NCI-H2081 (cell line): ENCODE measurements around the gene RNF125.
"Not testable (repeated sequence)": the region's sequence is repeated elsewhere in the genome, so short reads cannot be mapped to it uniquely, and the experiment has no call there.

Source experiments
- DNase-seq, 2 experiments: peaks; one replicate each; lab custom pipeline; 2025; lab: John Stamatoyannopoulos, UW

The RNF125 gene

DNA sequence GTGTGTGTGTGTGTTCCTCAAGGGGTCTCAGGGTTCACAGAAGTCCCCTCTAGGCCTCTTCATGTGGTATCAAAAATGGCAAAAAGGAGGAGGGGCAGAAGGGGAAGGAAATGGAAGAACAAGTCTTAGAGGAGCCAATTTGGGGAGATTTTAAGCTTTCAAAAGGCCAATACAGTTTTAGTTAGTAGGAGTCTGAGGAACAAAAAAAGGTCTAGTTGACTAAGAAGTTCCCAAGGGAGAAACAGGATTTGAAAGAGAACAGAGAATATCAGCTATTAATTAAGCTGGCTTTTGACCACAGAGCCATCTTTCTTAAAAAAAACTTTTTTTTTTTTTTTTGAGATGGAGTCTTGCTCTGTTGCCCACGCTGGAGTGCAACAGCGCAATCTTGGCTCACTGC, 7.1 kb downstream of the RNF125 start:
- no peak for DNase-seq

DNA sequence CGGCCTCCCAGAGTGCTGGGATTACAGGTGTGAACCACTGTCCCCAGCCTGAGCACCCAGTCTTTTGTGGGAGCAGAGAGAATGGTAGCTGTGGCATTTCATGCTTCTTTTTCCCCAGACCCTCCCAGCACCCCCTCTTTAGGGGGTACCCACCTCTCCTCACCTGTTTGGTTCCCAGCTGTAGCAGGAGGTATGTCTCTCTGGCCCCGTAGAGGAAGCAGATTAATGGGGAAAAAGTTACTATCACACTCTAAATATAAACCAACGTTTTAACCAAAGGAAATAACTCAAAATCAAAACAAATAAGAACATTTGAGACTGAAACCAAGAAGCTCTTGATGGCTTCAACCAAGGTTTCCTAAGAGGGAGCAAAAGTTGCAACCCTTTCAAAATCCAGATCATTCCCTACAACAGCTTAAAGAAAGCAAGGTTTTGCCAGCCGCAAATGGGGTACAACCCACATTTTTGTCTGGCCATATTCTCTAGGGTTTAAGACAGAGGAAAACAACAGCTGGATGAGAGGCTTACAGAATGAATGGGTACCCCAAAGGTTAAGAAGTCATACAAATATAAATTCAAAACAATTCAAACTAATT, 8.0 kb downstream of the RNF125 start:
- DNase-seq = no peak

- no peak for DNase-seq
Measured at GRCh38 chr18:32029558-32029957, 10.9 kb downstream of the RNF125 start.

DNA sequence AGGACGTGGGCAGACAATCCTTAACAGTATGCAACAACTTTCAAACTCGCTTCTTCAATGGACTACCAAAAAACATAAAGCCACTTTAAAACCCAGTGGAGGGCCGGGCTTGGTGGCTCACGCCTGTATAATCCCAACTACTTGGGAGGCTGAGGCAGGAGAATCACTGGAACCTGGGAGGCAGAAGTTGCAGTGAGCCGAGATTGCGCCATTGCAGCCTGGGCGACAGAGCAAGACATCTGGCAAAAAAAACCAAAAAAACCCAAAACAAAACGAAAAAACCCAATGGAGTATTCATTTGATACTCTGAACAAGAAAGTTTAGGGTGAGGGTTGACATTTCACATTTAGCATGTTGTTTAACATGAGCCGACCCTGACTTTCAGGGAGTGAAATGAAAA, 14.0 kb downstream of the RNF125 start:
- no peak for DNase-seq

GRCh38 chr18:32036506-32037180, 18.0 kb downstream of the RNF125 start:
- DNase-seq = no peak

DNA sequence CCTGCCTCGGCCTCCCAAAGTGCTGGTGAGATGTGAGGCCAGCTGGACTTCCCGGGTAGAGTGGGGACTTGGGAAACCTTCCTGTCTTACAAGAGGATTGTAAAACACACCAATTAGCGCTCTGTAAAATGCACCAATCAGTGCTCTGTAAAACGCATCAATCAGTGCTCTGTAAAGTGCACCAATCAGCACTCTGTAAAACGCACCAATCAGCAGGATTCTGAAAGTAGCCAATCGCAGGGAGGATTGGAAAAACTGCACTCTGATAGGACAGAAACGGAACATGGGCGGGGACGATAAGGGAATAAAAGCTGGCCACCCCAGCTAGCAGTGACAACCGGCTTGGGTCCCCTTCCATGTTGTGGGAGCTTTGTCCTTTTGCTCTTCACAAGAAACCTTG, 19.0 kb downstream of the RNF125 start:
- no peak for DNase-seq

DNA sequence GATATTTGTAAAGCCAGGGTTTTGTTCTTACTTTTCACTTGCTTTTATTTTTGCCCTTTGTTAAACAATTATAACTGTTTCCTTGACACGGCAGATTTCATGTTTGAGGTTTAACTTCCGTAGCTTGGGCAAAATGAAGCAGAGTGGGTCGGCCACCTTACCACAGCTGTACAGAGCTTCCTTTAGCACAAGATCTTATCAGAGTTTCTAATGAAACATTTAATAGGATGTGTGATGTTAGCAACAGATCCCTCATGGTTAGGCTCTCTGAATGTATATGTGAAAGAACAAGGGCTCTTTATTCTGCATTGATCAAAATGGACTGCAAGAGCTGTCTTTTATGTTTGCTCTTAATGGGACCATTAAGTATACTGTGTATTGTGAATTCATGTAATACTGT, 22.3 kb downstream of the RNF125 start:
- no peak for DNase-seq

DNA sequence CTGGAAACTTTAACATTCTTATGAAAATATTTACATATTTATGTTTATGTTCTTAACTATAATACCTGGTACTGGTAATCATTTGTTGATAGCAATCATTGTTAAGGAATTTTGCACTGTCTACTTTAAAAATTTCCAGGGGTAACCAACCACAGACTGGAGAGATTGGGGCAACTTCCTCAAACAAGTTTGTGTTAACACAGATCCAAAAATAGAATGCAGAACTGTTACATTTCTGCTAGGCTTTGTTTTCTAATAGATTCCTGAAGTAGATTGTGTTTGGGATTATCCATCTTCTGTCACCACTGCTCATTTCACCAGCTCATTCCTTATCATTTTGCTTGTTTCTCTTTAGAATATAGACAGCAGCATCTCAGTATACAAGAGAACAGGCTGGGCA, 23.7 kb downstream of the RNF125 start:
- no peak for DNase-seq

DNA sequence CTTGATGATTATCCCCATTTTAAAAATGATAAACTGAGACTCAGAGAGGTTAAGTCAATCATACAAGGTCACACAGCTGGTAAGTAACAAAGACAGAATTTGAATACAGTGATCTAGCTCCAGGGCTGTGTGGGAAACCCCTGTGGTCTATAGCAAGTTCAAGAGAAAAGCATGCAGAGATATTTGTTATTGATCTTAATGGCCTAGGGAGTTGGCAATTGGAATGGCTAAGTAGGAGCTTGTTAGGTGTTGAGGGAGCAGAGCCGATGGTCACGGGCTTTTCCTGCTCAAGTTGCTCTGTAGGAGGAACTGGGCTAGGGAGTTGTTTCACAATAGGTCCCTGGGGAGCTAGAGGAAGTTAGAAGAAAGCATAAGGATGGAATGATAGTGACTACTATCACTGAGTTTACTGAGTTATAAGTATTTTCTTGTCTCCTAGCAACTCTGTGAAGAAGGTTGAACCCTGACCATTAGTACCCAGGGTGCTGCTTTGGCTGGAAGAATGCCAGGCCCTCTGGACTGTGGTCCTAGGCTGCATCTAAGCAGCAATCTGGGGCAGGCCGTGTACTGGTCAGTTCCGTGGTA, 30.0 kb downstream of the RNF125 start:
- DNase-seq = no peak

GRCh38 chr18:32049393-32050171, 31.0 kb downstream of the RNF125 start:
- no peak for DNase-seq

- no peak for DNase-seq
Measured at GRCh38 chr18:32056613-32057358, 38.2 kb downstream of the RNF125 start.

GRCh38 chr18:32057624-32058165, 39.1 kb downstream of the RNF125 start:
- DNase-seq = no peak

DNA sequence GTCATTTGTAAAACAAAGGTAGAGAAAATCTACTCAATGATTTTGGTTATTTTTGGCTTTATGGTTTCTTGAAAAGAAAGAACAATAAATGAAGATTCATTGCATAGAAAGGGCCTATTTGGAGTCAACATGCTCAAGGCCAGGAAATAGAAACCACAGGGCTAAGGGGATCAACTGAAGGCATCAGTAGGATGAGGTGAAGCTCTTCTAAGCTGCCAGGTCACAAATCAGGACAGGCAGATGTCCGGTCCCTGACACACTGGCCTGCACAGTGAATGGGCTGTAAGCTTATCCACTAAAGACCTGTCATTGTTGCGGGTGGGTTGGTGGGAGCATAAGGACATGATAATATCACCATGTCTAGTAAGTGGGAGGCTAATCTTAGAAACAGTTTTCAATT, 41.4 kb downstream of the RNF125 start:
- DNase-seq = no peak

DNA sequence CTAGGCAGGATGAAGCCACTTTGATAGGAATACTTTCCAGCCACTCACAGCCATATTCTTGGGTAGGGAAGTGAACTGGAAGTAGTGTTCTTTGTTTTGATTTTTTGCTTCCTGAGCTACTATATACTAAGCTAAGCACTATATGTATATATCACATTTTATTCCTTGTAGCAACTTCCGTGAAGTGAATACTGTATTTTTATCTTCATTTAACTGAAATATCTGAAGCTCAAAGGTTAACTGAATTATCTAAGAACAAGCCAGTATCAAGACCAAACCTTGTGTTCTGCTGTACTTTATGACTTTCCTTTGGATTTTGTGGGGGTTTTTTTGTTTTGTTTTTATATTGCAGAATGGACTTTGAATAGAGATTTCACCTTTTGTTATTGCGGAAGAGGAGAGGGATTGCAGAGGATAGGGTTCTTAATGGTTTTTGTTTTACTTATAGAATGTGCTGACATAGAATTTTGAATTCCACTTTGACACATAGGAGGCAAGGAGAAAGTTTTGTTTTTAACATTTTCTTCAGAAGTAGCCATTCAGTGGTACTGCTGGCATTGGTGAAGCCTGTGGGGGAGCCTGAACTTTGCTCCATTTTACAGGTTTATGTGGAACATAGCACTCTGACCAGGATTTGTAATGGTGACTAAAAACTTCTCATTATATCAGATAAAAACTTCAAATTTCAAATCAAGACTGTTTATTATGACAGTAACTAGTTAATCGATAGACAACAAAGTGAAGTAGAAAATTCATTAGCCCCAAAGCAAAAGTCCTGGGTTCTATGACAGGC, 48.9 kb downstream of the RNF125 start:
- no peak for DNase-seq

DNA sequence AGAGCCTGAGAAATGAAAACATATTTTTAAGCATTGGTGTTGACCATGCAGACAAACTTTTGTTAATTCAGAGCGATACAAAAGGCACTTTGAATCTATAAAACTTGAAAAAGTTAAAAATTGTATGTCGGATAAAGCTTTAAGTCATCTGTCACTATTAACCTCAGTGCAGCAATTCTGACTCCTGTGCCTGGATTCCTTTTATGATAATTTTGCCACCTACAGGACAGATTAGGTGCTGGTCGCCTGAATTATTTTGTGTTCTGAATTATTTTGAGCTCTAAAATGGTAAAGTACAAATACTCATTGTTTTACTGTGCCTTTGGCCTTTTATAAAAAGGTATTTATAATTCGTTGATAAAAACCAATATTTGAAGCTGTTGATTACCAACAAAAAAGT, 53.7 kb downstream of the RNF125 start:
- DNase-seq = no peak

- DNase-seq = no peak
Measured at GRCh38 chr18:32074206-32074605, 55.6 kb downstream of the RNF125 start.

DNA sequence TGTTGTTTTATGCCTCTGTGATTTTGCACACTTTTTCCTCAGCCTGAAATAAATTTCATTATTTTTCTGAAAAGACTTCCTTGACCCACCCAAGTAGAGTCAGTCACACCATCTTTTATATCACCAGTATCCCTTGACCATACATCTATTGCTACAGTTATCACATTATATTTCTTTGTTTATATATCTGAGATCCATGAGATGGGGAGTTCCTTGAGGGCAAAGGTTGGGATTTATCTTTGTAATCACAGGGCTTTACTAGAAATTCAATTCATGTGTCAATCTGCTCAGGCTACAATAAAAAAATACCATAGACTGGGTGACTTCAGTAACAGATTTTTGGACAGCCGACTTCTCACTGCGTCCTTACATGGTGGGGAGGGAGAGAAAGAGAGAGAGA, 60.2 kb downstream of the RNF125 start:
- DNase-seq = no peak

GRCh38 chr18:32081881-32082280, 63.3 kb downstream of the RNF125 start:
- DNase-seq = no peak

- no peak for DNase-seq
Measured at GRCh38 chr18:32083781-32084180, 65.2 kb downstream of the RNF125 start.

- DNase-seq = no peak
Measured at GRCh38 chr18:32086881-32087280, 68.3 kb downstream of the RNF125 start.

DNA sequence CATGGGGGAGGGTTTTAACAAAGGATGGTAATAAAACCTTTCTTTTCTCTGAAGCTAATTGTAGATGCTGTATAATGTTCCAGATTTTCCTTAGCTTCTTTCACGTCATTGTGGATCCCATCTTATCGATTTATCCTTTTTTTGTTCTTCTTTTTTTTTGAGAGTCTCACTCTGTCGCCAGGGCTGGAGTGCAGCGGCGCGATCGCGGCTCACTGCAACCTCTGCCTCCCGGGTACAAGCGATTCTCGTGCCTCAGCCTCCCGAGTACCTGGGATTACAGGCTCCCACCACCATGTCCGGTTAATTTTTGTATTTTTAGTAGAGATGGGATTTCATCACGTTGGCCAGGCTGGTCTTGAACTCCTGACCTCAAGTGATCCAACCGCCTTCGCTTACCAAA, 72.2 kb downstream of the RNF125 start:
- not testable (repeated sequence) for DNase-seq
